ENCODE data around the gene SPAG8. TPM values are rescaled to one million over a fixed set of nuclear protein-coding genes. Genes with fewer than 3 reads are reported as not detected.
A peak's percentile ranks its signal among the peaks of the same experiment; 100 is the strongest.

Gene SPAG8
- total and polyA plus RNA-seq, 8 donors = 0.19 to 4.1 (median 1.7) TPM; not detected in 3

DNA sequence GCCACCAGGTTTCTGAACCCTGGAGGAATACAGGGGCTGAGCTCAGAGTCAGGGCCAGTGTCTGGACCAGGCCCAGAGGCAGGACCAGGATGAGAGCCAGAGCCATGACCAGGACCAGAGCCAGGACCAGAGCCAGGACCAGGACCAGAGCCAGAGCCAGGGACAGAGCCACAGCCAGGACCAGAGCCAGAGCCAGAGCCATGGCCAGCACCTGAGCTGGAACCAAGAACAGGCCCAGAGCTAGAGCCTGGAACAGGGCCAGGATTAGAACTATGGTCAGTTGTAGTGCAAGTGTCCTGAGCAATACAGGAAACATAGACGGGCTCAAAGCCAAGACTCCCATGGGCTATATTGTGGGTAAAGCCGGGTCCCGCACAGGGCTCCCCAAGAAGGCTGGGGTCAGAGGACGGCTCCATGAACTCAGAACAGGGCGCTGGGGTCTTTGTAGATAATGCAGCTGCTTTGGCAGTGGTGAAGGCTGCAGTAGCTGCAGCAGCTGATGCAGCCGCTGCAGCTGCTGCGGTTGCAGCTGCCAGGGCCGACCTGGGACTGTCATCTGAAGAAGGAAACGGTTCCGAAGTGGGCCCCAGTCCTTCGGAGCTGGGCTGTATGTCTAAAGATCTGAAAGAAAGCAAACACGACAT lies 559 bp downstream of the SPAG8 start:
- H3K4me3 ChIP-seq = peak overlapping the region; percentile 44 to 65 (median 52)
- 8 to 11% (median 9%) methylated on average over 12 of the region's 12 CpGs for WGBS, 5 donors
- DNase-seq = peak in 1 of 2 donors; percentile 61
- H3K27me3 ChIP-seq = no peaks in the 10 kb centered on the region
- H3K27ac ChIP-seq = peak overlapping the region; percentile 2 to 98 (median 84)
- no peak for TF ChIP-seq EP300 (IDR thresholded peaks at IDR 0.05)
- TF ChIP-seq POLR2A (IDR thresholded peaks at IDR 0.05) = no peak
- H3K4me1 ChIP-seq = peaks cover 24 to 41% (median 37%) of the 10 kb centered on the region in 4 donors
- H3K9me3 ChIP-seq = no peaks in the 10 kb centered on the region
- H3K36me3 ChIP-seq = peaks cover 14 to 40% (median 39%) of the 10 kb centered on the region in 4 donors
- intact Hi-C loops (cut with DNase I; ENCODE audit: low total_unique reads) = no loop called here

DNA sequence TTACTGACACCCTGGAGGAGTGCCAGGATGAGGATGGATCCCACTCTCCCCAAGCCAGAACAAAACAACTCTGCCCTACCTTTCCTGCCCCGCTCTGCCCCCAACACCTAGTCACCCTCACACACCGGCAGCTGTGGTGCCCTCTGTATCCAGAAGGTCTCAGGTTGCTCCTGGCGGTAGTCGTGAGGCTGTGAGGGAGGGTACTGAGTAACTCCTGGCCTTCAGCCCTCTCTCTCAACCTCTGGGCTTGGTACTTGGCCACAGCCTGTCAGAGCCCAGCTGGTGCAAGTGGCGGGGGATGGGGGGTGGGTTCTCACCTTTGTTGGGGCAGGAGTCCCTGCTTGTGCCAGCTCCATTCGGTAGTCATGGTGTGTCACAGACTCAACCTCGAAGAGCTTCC lies 1.9 kb downstream of the SPAG8 start:
- no peak overlapping the region for H3K27ac ChIP-seq
- no peak for TF ChIP-seq POLR2A (IDR thresholded peaks at IDR 0.05)
- no peak for TF ChIP-seq POLR2AphosphoS5 (IDR thresholded peaks at IDR 0.05)
- TF ChIP-seq CTCF (IDR thresholded peaks at IDR 0.05) = no peak
- no peak for TF ChIP-seq EP300 (IDR thresholded peaks at IDR 0.05)
- H3K36me3 ChIP-seq = peaks cover 22 to 54% (median 53%) of the 10 kb centered on the region in 4 donors
- H3K27me3 ChIP-seq = no peaks in the 10 kb centered on the region
- intact Hi-C loops (cut with DNase I; ENCODE audit: low total_unique reads) = no loop called here
- 88 to 100% (median 95%) methylated on average over 4 to 7 of the region's 7 CpGs for WGBS, 5 donors
- no peaks in the 10 kb centered on the region for H3K9me3 ChIP-seq
- DNase-seq = no peak
- H3K4me3 ChIP-seq = no peak overlapping the region
- H3K4me1 ChIP-seq = peaks cover 24 to 41% (median 37%) of the 10 kb centered on the region in 4 donors

DNA sequence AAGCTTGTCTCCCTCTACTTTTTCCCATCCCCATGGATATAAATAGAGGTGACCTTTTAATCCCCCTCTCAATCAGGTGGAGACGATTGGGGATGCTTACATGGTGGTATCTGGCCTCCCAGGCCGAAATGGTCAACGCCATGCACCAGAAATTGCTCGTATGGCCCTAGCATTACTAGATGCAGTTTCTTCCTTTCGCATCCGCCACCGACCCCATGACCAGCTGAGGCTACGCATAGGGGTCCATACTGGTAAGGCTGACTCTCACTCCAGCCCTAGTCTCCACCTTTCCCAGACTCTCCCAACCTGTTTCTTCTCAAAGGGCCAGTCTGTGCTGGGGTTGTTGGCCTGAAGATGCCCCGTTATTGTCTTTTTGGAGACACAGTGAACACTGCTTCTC lies 3.6 kb downstream of the SPAG8 start:
- Histone ChIP-seq H3K9me3 (no peaks in the 10 kb centered on the region), H3K27ac (no peak overlapping the region), H3K36me3 (peaks cover 22 to 68% (median 66%) of the 10 kb centered on the region in 4 donors), H3K4me3 (no peak overlapping the region), H3K4me1 (peaks cover 14 to 31% (median 26%) of the 10 kb centered on the region in 4 donors), H3K27me3 (no peaks in the 10 kb centered on the region)
- TF ChIP-seq CTCF (IDR thresholded peaks at IDR 0.05) = no peak
- TF ChIP-seq EP300 (IDR thresholded peaks at IDR 0.05) = no peak
- TF ChIP-seq POLR2A (IDR thresholded peaks at IDR 0.05) = no peak
- no peak for TF ChIP-seq POLR2AphosphoS5 (IDR thresholded peaks at IDR 0.05)
- intact Hi-C loops (cut with DNase I; ENCODE audit: low total_unique reads) = loop anchor here (10.0 kb wide), 1 partner anchor 56 kb away; no protein-coding TSS in a partner anchor
- no peak for DNase-seq
- WGBS, 5 donors = 91 to 94% (median 94%) methylated on average over 9 of the region's 9 CpGs

DNA sequence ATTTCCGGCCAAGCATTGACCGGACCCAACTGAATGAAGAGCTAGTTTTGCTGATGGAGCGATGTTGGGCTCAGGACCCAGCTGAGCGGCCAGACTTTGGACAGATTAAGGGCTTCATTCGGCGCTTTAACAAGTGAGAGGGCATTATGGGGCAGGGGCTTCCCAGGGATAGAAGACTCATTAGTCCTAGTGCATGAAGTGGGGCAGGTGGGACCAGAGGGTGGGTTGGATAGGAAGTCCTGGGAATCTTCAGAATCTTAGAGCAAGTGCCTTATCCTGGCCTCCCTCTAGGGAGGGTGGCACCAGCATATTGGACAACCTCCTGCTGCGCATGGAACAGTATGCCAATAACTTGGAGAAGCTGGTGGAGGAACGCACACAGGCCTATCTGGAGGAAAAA lies 6.0 kb downstream of the SPAG8 start:
- H3K4me3 ChIP-seq = no peak overlapping the region
- H3K27ac ChIP-seq = no peak overlapping the region
- intact Hi-C loops (cut with DNase I; ENCODE audit: low total_unique reads) = loop anchor here (10.0 kb wide), 1 partner anchor 59 kb away; no protein-coding TSS in a partner anchor
- H3K4me1 ChIP-seq = peaks cover 3 to 9% (median 4%) of the 10 kb centered on the region in 4 donors
- H3K9me3 ChIP-seq = no peaks in the 10 kb centered on the region
- no peak for DNase-seq
- 93 to 99% (median 96%) methylated on average over 8 of the region's 8 CpGs for WGBS, 5 donors
- no peaks in the 10 kb centered on the region for H3K27me3 ChIP-seq
- TF ChIP-seq POLR2AphosphoS5 (IDR thresholded peaks at IDR 0.05) (no peak), POLR2A (IDR thresholded peaks at IDR 0.05) (no peak), EP300 (IDR thresholded peaks at IDR 0.05) (no peak), CTCF (IDR thresholded peaks at IDR 0.05) (no peak)
- H3K36me3 ChIP-seq = peaks cover 24 to 90% (median 88%) of the 10 kb centered on the region in 4 donors
